ENCODE measurements around the gene SPAG16. TPM values are rescaled to one million over a fixed set of nuclear protein-coding genes. Genes with fewer than 3 reads are reported as not detected.

SPAG16 gene
- total and polyA plus RNA-seq, 12 donors = 8.4 to 28.3 (median 19.1) TPM

DNA sequence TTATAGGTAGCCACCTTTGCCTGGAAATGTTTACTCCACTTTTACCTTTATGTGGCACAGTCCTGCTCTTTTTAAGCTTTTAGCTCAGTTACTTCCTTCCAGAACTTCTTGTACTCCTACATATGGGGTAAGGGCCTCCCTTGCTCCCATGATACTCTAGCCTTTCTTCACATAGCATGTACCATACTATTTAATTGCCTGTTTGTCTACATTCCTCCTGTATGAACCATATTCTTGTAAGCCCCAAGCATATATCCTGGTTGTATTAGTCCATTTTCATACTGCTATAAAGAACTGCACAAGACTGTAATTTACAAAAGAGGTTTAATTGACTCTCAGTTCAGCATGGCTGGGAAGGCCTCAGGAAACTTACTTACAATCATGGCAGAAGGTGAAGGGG, 1035.9 kb downstream of the SPAG16 start:
- TF ChIP-seq, protein P1, sequence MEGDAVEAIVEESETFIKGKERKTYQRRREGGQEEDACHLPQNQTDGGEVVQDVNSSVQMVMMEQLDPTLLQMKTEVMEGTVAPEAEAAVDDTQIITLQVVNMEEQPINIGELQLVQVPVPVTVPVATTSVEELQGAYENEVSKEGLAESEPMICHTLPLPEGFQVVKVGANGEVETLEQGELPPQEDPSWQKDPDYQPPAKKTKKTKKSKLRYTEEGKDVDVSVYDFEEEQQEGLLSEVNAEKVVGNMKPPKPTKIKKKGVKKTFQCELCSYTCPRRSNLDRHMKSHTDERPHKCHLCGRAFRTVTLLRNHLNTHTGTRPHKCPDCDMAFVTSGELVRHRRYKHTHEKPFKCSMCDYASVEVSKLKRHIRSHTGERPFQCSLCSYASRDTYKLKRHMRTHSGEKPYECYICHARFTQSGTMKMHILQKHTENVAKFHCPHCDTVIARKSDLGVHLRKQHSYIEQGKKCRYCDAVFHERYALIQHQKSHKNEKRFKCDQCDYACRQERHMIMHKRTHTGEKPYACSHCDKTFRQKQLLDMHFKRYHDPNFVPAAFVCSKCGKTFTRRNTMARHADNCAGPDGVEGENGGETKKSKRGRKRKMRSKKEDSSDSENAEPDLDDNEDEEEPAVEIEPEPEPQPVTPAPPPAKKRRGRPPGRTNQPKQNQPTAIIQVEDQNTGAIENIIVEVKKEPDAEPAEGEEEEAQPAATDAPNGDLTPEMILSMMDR (IDR thresholded peaks at IDR 0.05) = no peak
- no peak for ATAC-seq
- H3K27me3 ChIP-seq = no peaks in the 10 kb centered on the region
- intact Hi-C loops (cut with DNase I) = no loop called here
- no peaks in the 10 kb centered on the region for H3K4me1 ChIP-seq
- no peak for DNase-seq
- H3K9me3 ChIP-seq = no peaks in the 10 kb centered on the region
- no peaks in the 10 kb centered on the region for H3K36me3 ChIP-seq
- H3K4me3 ChIP-seq = no peak overlapping the region
- no peak overlapping the region for H3K27ac ChIP-seq

DNA sequence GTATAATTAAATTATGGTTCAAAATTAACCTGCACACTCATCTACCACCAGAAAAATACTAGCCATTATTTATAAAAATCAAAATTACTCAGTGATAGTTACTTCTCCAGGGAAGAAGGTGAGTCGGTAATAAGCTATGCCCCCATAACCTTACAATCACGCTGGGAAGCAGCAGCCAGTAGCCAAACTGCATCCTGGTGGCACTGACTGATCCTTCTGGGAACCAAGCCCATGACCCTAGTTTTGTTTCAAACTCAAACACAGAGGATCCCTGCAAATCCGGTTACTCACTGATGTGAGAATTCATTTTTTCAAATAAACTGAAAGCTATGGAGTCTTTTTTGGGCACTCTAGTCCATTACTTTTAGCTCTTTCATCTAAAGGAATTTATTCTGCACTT, 1038.4 kb downstream of the SPAG16 start:
- DNase-seq = no peak
- WGBS, 2 donors = 75 to 80% methylated on average over 3 of the region's 3 CpGs
- Histone ChIP-seq H3K36me3 (no peaks in the 10 kb centered on the region), H3K27ac (no peak overlapping the region), H3K9me3 (no peaks in the 10 kb centered on the region), H3K27me3 (no peaks in the 10 kb centered on the region), H3K4me3 (no peak overlapping the region), H3K4me1 (no peaks in the 10 kb centered on the region)
- TF ChIP-seq, protein P1 (IDR thresholded peaks at IDR 0.05) = no peak
- intact Hi-C loops (cut with DNase I) = no loop called here
- ATAC-seq = no peak

DNA sequence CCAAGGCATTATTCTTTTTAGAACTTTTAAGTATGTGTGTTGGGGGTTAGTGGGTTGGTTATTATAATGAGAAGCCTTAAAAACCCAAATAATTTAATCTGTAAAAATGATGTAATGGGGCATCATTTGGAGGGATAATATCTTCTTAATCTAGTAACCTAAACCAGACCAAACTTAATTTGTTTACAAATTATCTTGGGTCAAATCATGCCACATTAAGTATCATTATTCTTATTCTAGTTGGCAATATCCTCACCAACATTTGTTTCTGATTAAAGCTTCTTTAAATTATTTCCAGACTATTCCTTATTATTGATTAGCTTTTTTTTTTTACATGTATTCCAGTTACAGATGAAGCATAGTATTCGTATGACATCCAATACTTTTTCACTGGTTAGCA, 1041.1 kb downstream of the SPAG16 start:
- WGBS, 2 donors = 77 to 81% methylated on average over 1 of the region's 1 CpG
- H3K9me3 ChIP-seq = no peaks in the 10 kb centered on the region
- ATAC-seq = no peak
- H3K4me1 ChIP-seq = no peaks in the 10 kb centered on the region
- H3K27ac ChIP-seq = no peak overlapping the region
- no peak for DNase-seq
- TF ChIP-seq, protein P1 (IDR thresholded peaks at IDR 0.05) = no peak
- H3K27me3 ChIP-seq = no peaks in the 10 kb centered on the region
- no peak overlapping the region for H3K4me3 ChIP-seq
- intact Hi-C loops (cut with DNase I) = no loop called here
- H3K36me3 ChIP-seq = no peaks in the 10 kb centered on the region

DNA sequence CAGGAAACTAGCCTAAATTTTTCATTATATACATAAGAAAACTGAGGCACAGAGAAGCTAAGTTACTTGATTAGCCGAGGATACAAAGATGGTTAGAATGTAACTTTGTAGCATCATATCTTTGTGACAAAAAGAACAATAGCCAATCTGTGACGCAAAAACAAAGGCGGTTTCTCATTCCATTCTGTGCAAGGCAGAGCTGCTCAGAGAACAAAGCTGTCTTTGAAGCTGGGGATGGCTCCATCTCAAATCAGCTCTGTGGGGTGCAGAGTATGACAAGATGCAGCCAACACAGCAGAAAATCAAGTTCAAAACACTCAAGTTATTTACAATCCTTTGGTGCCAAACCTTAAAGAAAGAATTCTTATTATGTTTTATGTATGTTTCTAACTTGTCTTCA, 1044.7 kb downstream of the SPAG16 start:
- WGBS, 2 donors = 67 to 74% methylated on average over 3 of the region's 3 CpGs
- H3K9me3 ChIP-seq = no peaks in the 10 kb centered on the region
- ATAC-seq (no peak), DNase-seq (no peak)
- H3K4me1 ChIP-seq = no peaks in the 10 kb centered on the region
- H3K4me3 ChIP-seq = no peak overlapping the region
- no peaks in the 10 kb centered on the region for H3K27me3 ChIP-seq
- H3K36me3 ChIP-seq = no peaks in the 10 kb centered on the region
- intact Hi-C loops (cut with DNase I) = no loop called here
- TF ChIP-seq, protein P1 (IDR thresholded peaks at IDR 0.05) = no peak
- no peak overlapping the region for H3K27ac ChIP-seq

DNA sequence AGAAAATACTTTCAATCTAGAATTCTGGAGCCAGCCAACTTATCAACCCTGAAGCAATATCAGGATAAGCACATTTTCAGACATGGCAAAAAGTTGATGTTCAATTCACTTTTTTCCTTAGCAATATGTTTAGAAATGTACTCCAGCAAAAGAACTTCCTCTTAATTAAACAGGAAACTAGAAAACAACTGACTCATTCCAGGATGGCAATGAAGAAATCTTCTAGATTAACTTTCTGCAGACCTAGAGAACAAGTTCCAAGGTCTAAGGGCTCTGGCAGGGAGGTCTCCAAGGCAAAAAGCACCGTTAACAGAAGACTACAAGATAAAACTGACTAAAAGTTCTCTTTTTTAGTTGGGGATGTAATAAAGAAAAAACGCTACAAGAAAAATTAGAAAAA, 1057.4 kb downstream of the SPAG16 start:
- TF ChIP-seq, protein P1 (IDR thresholded peaks at IDR 0.05) = no peak
- no peak for DNase-seq
- Histone ChIP-seq H3K4me3 (no peak overlapping the region), H3K4me1 (no peaks in the 10 kb centered on the region), H3K36me3 (no peaks in the 10 kb centered on the region), H3K27me3 (no peaks in the 10 kb centered on the region), H3K9me3 (no peaks in the 10 kb centered on the region), H3K27ac (no peak overlapping the region)
- no peak for ATAC-seq
- intact Hi-C loops (cut with DNase I) = no loop called here
- WGBS, 2 donors = 39 to 81% methylated on average over 2 of the region's 2 CpGs

All from heart right ventricle (tissue), 16 donors.